Neutrophil (primary cell): ENCODE data around the gene AASDHPPT.

Experiments used
- H3K27ac ChIP-seq: fragments of 200-600 bp; sonication (generic); 2 replicates; pipeline ENCODE4 v1.5.1; 2016; ENCODE audit warnings: mild to moderate bottlenecking, moderate library complexity
- H3K27me3 ChIP-seq: fragments of 200-600 bp; sonication (generic); 2 replicates; pipeline ENCODE4 v1.6.0; 2016; ENCODE audit warnings: mild to moderate bottlenecking
- H3K36me3 ChIP-seq: fragments of 200-600 bp; sonication (generic); 2 replicates; pipeline ENCODE4 v1.5.1; 2017
- H3K4me1 ChIP-seq, 2 experiments: fragments of 200-600 bp in 1 of 2; sonication (generic) in 1 of 2; 1 replicate in 1 of 2; 2 replicates in 1 of 2; pipeline versions ENCODE4 v1.5.1 to v1.6.1; 2013 to 2016; ENCODE audit warnings: low read depth in 1 of 2, low read length in 1 of 2, mild to moderate bottlenecking in 1 of 2, moderate library complexity in 1 of 2; ENCODE audit not compliant: control insufficient read depth in 1 of 2, insufficient read depth in 1 of 2
- H3K4me3 ChIP-seq, 2 experiments: fragments of 200-600 bp in 1 of 2; sonication (generic) in 1 of 2; 1 replicate in 1 of 2; 2 replicates in 1 of 2; pipeline ENCODE4 v1.5.1; 2013 to 2016; ENCODE audit warnings: low read depth in 1 of 2, low read length in 1 of 2, mild to moderate bottlenecking in 1 of 2, moderate library complexity in 1 of 2
- H3K9me3 ChIP-seq: fragments of 200-600 bp; sonication (generic); 2 replicates; pipeline ENCODE4 v1.5.1; 2016
- TF ChIP-seq, protein P1 (sequence below): fragments of 200-600 bp; sonication (generic); IDR thresholded peaks from 2 replicates; pipeline ENCODE4 v1.5.1; 2016; ENCODE audit warnings: antibody characterized with exemption

Gene AASDHPPT

DNA sequence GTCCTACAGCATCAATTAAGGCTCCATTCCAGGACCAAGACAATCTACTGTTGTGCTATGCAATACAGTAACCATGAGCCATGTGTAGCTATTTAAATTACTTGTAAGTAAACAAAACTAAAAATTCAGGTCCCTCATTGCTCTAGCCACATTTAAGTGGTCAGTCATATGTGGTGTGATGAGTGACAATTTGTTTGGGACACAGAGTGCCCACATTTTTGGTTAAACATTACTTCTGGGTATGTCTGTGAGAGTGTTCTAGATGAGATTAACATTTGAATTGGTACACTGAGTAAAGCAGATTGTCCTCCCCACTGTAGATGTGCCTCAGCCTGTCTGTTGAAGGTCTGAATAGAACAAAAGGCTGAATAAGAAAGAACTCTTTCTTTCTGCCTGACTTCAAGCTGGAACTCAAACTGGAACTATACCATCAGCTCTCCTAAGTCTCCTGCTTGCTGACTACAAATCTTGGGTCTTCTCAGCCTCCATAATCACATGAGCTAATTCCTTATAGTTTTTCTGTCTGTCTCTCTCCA lies 16.1 kb upstream of the AASDHPPT start:
- H3K36me3 ChIP-seq: no peaks in the 10 kb centered on the region
- H3K4me3 ChIP-seq: no peak overlapping the region
- TF ChIP-seq, protein P1, sequence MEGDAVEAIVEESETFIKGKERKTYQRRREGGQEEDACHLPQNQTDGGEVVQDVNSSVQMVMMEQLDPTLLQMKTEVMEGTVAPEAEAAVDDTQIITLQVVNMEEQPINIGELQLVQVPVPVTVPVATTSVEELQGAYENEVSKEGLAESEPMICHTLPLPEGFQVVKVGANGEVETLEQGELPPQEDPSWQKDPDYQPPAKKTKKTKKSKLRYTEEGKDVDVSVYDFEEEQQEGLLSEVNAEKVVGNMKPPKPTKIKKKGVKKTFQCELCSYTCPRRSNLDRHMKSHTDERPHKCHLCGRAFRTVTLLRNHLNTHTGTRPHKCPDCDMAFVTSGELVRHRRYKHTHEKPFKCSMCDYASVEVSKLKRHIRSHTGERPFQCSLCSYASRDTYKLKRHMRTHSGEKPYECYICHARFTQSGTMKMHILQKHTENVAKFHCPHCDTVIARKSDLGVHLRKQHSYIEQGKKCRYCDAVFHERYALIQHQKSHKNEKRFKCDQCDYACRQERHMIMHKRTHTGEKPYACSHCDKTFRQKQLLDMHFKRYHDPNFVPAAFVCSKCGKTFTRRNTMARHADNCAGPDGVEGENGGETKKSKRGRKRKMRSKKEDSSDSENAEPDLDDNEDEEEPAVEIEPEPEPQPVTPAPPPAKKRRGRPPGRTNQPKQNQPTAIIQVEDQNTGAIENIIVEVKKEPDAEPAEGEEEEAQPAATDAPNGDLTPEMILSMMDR: no peak
- H3K27ac ChIP-seq: no peak overlapping the region
- no peaks in the 10 kb centered on the region for H3K9me3 ChIP-seq
- no peaks in the 10 kb centered on the region for H3K4me1 ChIP-seq
- no peaks in the 10 kb centered on the region for H3K27me3 ChIP-seq

DNA sequence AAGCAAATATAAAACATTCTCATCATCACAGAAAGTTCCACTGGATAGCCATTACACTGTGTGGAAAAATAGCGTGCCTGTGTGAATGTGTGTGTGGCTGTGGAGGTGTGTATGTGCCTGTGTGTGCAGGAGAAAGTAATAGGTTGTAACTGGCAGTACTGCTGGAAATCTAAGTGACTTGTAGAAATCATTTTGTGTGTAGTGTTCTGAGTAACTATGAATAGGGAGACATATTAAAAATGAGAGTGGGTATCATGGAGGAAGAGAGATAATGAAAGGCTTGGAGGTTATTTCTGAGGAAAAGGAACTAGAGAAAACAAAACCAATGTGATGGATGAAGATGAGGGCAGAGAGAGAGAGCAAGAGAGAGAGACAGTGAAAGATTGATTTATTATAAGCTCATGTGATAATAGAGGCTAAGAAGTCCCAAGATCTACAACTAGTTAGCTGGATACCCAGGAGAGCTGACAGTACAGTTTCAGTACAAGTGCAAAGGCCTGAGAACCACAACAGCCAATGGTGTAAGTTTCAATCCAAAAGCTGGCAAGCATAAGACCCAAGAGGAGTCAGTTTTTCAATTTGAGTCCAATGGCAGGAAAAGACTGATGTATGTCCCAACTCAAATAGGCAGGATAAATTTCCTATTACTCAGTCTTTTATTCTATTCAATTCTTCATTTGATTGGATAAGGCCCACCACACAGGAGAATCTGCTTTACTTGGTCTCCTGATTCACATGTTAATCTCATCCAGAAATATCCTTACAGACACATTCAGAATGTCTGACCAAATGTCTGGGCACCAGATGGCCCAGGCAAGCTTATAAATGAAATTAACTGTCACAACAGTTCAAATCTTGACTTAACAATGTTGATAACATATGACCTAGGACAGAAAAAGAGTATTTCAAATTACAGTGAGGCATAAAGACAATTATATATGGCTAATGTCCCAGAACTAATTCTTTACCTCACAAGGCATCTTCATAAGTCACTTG lies 15.2 kb upstream of the AASDHPPT start:
- Histone ChIP-seq H3K27me3 (no peaks in the 10 kb centered on the region), H3K4me1 (no peaks in the 10 kb centered on the region), H3K36me3 (no peaks in the 10 kb centered on the region), H3K4me3 (no peak overlapping the region), H3K9me3 (no peaks in the 10 kb centered on the region), H3K27ac (no peak overlapping the region)
- TF ChIP-seq, protein P1: no peak

DNA sequence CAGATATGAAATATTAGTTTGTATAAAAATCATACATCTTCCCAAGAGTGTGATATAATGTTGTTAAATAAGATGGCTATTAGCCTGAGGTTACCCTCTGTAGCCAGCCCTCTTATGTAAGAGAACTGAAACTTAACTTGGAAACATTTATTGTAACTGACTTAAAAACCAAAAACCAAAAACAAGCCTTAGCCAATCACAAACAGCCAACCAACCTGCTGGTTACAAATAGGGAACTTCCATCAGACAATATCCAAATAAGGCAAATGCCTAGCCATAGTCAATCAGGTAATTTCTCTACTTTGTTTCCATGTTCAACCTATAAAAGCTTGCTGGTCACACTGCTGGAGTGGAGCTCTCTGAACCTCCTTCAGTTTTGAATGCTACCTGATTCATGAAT lies 14.5 kb upstream of the AASDHPPT start:
- no peak overlapping the region for H3K4me3 ChIP-seq
- TF ChIP-seq, protein P1: no peak
- H3K27me3 ChIP-seq: no peaks in the 10 kb centered on the region
- no peaks in the 10 kb centered on the region for H3K36me3 ChIP-seq
- no peaks in the 10 kb centered on the region for H3K9me3 ChIP-seq
- H3K4me1 ChIP-seq: no peaks in the 10 kb centered on the region
- no peak overlapping the region for H3K27ac ChIP-seq

DNA sequence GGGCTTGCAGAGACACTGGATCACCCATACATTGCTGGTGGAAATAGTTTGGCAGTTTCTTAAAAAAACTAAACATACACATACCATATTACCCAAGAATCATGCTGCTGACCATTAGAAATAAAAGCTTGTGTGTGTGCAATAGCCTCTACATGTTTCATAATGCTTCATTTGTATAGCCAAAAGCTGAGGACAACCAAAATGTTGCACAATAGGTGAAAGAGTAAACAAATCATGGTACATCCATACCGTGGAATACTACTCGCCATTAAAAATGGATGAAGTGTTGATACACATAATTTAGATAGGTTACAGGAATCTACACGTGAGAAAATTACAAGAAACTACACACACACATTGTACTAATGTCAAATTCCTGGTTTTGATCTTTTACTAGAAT lies 6.9 kb upstream of the AASDHPPT start:
- TF ChIP-seq, protein P1: no peak
- H3K36me3 ChIP-seq: no peaks in the 10 kb centered on the region
- no peak overlapping the region for H3K27ac ChIP-seq
- no peaks in the 10 kb centered on the region for H3K27me3 ChIP-seq
- no peaks in the 10 kb centered on the region for H3K4me1 ChIP-seq
- no peaks in the 10 kb centered on the region for H3K9me3 ChIP-seq
- H3K4me3 ChIP-seq: no peak overlapping the region

DNA sequence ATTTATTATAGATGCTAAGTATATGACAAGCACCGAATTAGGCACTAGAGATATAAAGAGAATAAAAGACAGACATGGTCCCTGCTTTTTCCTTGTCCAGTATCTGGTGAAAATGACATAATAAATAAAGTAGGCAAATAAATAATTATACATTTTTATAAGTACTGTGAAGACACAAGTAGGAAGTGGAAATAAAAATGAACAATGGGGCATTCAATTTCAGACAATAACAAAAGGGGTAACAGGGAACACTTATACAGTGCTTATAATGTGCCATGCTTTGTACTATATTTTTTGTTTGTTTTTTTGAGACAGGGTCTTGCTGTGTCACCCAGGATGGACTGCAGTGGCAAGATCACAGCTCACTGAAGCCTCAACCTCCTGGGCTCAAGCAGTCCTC lies 4.7 kb upstream of the AASDHPPT start:
- no peaks in the 10 kb centered on the region for H3K27me3 ChIP-seq
- H3K4me3 ChIP-seq: no peak overlapping the region
- TF ChIP-seq, protein P1: no peak
- no peaks in the 10 kb centered on the region for H3K36me3 ChIP-seq
- H3K27ac ChIP-seq: no peak overlapping the region
- H3K4me1 ChIP-seq: peaks cover 11 to 13% of the 10 kb centered on the region in 2 experiments
- no peaks in the 10 kb centered on the region for H3K9me3 ChIP-seq
